ENCODE data around the gene NUDT22. TPM values are rescaled to one million over a fixed set of nuclear protein-coding genes. Genes with fewer than 3 reads are reported as not detected.

The NUDT22 gene, protein sequence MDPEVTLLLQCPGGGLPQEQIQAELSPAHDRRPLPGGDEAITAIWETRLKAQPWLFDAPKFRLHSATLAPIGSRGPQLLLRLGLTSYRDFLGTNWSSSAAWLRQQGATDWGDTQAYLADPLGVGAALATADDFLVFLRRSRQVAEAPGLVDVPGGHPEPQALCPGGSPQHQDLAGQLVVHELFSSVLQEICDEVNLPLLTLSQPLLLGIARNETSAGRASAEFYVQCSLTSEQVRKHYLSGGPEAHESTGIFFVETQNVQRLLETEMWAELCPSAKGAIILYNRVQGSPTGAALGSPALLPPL
- total RNA-seq = 66.4 TPM
- long read RNA-seq, transcript NUDT22-204 (5 exons, 986 nt) = minor isoform, 12 of 75 reads
- long read RNA-seq, transcript NUDT22-201 (6 exons, 1,094 nt) = major isoform, 23 of 75 reads
- long read RNA-seq, partial matches to known transcripts = 35 of 75 reads
- long read RNA-seq, other reads (novel, unspliced or antisense) = 5 of 75 reads

DNA sequence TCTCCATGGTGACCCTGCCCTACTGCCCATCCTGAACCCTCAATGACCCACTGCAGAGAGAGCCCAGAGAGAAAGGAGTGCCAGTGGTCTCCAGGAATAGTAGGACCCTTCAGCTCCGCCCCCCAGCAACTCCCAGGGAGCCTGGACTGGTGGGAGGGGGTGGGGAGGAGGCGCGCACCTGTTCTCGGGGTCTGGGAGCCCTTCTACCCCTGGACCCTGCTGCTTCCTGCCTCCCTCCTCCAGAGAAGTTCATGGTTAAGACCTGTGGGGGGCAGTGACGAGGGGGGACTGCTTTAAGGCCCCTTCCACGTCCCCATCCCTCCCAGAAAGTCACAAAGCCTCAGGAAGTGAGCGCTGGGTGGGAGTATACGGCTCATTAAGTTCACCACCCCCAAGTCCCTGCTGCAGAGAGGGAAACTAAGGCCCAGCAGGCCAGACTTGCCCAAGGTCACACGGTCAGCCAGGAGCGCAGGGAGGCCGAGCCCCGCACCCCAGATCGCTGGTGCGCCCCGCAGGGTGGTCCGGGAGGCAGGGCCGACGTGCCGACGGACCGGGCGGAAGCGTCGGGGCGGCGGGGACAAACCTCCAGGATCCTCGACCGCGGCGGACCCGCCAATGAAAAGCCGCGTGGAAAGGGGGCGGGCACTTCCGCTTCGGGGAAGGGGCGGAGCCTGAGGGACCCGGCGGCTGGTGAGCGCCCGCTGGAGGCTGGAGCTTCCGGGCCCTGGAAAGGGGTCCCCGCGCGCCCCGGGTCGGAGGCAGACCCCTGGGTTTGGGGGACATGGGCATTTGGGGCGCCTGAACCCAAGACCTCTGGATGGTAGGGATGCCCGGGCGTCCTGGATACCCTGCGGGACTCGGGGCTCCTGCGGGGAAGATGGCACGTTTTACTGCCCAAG lies at the start of gene NUDT22, which contains the start of gene TRPT1:
NUDT22 (plus strand) TSS at position 667 of the 899 bp plus-strand sequence. CDS start 379 bp downstream, outside the sequence.
TRPT1 (minus strand) TSS at position 579 of the 899 bp plus-strand sequence; CDS start at position 253, 326 bp downstream.
- ATAC-seq (peak; percentile 87), DNase-seq (ENCODE audit: missing footprints) (peak; percentile 94)
- intact Hi-C loops (cut with DNase I) = loop anchor here (1.0 kb wide), 1 partner anchor 41 kb away; no protein-coding TSS in a partner anchor

DNA sequence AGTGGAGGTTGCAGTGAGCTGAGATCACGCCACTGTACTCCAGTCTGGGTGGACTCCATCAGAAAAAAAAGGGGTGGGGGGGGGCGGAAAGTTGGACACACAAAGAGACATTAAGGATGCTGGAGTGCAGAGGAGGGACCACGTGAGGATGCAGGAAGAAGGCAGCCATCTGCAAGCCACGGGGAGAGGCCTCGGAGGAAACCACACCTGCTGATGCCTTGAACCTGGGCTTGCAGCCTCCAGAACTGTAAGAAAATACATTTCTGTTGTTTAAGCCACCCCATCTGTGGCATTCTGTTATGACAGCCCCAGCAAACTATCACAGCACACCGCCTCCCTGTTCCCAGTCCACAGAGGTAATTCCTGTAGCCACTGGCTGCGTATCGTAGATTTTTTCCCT lies 49.3 kb upstream of the NUDT22 start:
- intact Hi-C loops (cut with DNase I) = no loop called here
- DNase-seq (ENCODE audit: missing footprints) (no peak), ATAC-seq (no peak)

DNA sequence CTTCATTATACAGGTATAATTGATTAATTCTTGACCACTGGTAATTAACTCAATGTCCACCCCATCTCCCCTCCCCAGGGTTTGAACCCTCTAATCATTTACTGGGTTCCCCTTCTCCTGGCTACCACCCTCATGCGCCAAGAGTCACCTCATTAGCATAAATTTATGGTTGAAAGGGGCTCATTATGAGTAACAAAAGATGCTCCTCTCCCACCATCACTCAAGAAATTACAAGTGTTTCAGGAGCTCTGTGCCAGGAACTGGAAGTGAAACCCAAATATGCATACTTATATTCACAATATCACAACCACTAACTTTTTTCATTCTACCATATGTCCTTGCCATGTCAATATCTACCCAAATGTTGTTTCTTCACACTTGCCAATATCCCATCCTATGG lies 47.9 kb upstream of the NUDT22 start:
- ATAC-seq (no peak), DNase-seq (ENCODE audit: missing footprints) (no peak)
- intact Hi-C loops (cut with DNase I) = no loop called here

DNA sequence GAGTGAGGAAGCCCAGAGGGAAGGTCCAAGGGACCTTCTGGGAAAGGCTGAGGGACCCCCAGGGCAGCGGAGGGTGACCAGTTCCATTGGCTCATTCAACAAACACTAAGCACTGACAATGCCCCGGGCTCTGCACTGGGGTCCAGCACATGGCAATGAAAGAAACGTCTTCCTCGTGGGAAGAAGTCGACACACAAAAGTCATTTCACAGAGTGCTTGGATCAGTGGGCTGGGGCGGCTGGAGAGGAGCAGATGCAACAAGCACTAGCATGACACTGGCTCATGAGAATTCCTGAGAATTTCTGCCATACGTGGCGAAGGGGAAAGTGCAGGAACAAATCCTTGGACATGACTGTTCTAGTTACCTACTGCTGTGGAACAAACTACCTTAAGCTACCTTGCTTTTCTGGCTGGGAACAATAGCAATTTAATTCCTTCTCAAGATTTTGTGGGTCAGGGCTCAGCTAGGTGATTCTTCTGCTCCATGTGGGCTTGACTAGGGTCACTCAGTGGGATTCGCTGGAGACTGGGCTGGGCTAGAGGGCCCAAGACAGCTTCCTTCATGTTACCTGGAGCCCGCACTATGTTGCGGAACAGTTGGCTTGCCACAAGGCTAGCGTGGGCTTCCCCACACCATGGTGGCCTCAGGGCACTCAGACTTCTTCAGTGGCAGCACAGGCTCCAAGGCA lies 47.0 kb upstream of the NUDT22 start:
- DNase-seq (ENCODE audit: missing footprints) (no peak), ATAC-seq (no peak)
- intact Hi-C loops (cut with DNase I) = no loop called here

DNA sequence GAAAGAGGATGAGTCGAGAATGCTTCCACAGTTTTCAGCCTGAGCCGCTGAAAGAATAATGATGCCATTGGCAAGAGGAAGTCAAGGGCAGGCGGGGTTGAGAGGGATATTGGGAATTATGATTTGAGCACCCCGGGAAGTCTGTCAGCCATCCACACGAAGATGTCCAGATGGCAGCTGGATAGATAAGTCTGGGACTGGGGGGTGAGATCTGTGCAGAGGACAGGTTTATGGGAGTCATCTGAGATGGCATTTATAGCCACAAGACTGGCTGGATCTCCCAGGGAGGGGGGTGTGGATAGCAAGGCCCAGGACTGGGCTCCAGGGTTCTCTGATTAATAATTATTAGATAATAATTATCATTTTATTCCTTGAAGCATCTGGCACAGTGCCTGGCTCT lies 45.2 kb upstream of the NUDT22 start:
- DNase-seq (ENCODE audit: missing footprints) (no peak), ATAC-seq (no peak)
- intact Hi-C loops (cut with DNase I) = no loop called here

DNA sequence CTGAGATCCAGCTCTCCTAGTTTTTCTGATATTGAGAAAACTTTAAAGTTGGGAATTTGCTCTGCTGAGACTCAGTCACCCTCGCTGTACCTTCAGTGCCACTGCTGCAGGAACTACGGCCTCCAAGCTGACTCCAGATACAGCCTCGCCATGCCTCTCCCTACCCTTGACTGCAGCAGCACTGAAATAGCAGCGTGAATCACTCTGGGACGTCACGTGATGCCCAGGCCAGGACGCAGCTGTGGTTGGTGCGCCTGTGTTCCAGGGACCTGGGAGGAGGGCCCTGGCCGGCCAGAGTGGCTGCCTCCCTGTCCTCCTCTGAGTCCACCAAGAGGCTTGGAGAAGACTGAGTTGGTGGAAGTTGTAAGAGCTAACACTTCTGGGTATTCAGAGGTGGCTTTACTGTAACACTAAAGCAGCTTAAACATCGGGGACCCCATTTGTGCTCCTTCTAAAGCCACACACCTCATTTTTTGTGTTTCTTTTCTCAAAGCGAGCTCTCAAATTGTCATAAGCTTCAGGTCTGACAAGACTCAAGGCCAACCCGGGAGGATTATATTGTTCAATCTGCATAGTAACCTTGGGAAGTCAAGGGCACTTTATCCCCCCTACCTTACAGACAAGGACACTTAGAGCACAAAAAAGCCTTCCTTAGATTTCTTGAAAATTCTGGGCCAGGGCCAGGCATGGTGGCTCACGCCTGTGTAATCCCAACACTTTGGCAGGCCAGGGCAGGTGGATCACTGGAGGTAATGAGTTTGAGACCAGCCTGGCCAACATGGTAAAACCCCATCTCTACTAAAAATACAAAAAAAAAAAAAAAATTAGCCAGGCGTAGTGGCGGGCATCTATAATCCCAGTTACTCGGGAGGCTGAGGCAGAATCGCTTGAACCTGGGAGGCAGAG lies 44.3 kb upstream of the NUDT22 start:
- DNase-seq (ENCODE audit: missing footprints) = peak; percentile 95
- intact Hi-C loops (cut with DNase I) = loop anchor here (2.0 kb wide), 1 partner anchor 15 kb away; the partner anchor contains the start of gene MACROD1
- ATAC-seq = peak; percentile 73

DNA sequence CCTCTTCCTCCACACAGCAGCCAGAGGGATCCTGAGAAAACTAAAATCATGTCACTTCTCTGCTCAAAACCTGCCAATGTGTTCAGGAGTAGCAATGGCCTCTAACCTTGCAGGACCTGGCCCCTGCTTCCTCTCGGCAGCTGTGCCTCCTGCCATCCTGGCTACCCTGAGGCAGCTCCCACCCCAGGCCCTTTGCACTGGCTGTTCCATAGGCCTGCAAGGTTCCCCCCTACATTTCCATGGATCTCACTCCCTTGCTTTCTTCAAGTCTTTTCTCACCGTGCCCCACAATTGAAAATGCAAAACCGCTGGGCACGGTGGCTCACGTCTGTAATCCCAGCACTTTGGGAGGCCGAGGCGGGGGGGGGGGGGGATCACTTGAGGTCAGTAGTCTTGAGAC lies 42.2 kb upstream of the NUDT22 start:
- ATAC-seq = no peak
- intact Hi-C loops (cut with DNase I) = loop anchor here (2.0 kb wide), 1 partner anchor 17 kb away; the partner anchor contains the start of gene MACROD1
- DNase-seq (ENCODE audit: missing footprints) = no peak

DNA sequence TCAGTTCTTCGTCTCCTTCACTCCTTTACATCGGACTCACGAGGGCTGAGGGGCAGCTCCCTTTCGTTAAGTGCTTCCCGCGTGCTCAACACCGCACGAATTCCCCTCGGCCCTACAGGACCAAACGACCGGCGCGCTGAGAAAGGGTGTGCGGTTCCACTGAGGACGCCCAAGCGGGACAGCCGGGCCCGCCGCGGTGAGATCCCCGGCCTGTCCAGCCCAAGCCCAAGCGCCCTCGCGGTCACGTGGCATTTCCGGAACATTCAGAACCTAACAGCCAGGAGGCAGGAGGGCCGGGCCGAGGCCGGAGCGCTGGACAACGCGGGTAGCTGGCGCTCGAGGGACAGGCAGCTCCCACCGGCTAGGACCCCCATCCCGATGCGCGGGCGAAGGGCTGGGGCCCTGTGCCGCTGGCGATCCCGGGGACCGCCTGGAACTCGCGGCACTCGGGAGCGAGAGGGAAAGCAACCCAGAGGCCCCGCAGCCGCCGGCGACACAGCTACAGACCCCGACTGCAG lies 40.8 kb upstream of the NUDT22 start:
- intact Hi-C loops (cut with DNase I) = loop anchor here (1.0 to 5.0 kb wide), 2 partner anchors 41 to 117 kb away; partner anchors contain the start of genes CATSPERZ, NUDT22 and TRPT1
- ATAC-seq (peak; percentile 53), DNase-seq (ENCODE audit: missing footprints) (peak; percentile 95)

DNA sequence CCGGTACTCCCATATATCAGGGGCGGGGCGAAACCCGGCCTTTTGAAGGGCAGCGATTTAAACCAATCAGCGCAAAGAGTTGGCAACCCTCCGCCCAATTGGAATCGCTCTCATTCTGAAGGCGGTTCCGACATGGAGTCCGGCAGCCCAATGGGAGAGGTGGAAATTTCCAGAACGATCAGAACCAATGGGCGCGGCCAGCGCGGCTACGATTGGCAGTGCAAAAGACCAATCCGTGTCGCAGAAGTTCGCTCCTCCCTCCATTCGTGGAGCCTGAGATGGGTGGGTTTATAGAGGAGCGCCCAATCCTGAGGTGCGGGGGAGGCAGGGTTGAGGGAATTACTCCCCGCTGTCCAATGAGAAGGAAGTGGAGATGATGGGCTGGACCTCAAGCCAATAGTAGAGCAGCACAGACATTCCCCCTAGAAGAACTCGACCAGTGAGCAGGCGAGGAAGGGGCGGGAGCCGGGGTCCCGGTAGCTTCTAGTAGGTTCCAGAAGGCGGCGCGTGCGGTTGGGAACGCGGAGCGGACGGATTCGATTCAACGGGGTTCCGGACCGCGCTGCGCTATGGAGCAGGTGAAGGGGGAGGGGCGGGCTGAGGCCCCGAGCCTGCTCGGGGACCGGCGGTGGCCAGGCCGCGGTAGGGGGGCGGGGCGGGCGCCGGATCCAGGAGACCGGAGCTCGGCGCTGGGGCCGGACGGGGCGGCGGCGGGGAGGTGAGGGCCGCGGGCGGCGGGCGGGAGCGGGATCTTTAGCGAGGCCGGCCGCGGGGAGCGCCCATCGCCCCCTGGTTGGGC lies 40.2 kb upstream of the NUDT22 start, which contains the start of gene STIP1:
STIP1 (plus strand) TSS at position 479 of the 799 bp plus-strand sequence; CDS start at position 570, 91 bp downstream.
- ATAC-seq = peak; percentile 93

DNA sequence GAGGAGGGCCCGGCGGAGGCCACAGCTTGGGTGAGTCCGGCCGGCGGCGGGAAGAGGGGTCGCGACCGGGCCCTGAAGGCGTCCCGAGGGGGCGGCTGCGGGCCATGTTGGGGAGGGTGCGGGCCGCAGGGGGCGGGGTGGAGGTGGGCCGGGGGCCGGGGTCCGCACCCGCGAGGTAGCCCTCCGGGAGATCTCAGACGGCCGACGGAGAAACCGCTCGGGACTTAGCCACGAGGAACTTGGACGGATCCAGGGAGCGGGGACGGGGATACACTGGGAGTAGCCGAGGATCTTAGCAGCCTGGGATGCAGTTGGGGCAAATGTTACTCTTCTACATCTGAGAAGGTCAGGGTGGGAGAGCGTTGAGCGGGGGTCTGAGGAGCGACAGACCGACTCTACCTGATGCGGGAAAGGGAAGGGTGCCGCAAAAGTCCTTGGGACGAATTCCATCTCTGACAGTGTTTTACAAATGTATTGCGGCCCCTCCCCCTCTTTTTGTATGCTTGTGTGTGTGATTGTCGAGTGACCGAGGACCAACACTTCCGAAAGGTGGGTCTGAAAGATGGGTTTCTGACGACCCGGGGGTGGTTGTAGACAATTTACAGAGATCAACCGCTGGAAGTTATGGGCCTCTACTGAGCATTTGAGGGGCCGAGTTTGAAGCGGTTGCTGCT lies 39.4 kb upstream of the NUDT22 start:
- intact Hi-C loops (cut with DNase I) = loop anchor here (5.0 kb wide), 1 partner anchor 116 kb away; the partner anchor contains the start of gene CATSPERZ

More for the DNA sequence above, 40.2 kb upstream of the NUDT22 start, which contains the start of gene STIP1:
- intact Hi-C loops (cut with DNase I) = loop anchor here (1.0 to 5.0 kb wide), 2 partner anchors 40 to 116 kb away; partner anchors contain the start of genes CATSPERZ, NUDT22 and TRPT1
- peak; percentile 100 for DNase-seq (ENCODE audit: missing footprints)

DNA sequence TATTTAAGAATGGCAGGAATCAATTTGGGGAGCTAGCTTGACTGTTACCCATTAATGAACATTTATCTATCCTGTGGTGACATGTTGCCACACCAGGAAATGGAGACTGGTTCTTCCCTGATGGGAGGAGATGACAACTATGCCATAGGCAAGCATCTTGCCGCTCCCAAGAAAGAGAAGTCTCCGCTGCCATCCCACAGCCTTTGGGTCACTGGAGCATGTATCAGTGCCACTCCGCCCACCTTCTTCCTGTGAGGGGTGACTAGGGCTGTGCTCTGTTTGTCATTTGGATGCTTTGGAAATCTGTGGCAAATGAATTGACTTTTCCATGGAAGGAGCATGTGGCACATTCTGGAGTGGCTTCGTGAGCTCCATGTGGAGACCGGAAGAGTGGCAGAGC lies 33.6 kb upstream of the NUDT22 start:
- ATAC-seq = no peak
- no peak for DNase-seq (ENCODE audit: missing footprints)

More for the DNA sequence above, 39.4 kb upstream of the NUDT22 start:
- ATAC-seq (no peak), DNase-seq (ENCODE audit: missing footprints) (no peak)

DNA sequence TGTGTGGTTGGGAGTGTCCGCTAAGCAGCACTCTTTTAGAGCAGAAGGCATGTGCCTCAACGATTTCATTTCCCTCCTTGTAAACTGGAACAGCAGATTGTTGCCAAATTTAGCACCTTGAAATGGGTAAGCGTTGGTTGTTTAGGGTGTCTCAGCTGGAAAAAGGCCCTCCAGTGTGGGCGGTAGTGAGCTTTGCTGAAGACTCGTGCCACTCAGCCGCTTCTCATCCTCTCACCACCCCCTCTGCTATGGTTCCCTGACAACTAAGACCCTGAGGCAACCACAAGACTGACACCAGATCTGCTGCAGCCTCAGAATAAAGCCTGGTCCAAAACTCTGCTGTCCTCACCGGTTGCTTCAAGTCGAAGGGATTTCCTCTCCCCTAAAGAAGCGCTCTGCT lies 29.4 kb upstream of the NUDT22 start:
- no peak for ATAC-seq
- no peak for DNase-seq (ENCODE audit: missing footprints)
- intact Hi-C loops (cut with DNase I) = no loop called here

More for the DNA sequence above, 33.6 kb upstream of the NUDT22 start:
- intact Hi-C loops (cut with DNase I) = no loop called here

DNA sequence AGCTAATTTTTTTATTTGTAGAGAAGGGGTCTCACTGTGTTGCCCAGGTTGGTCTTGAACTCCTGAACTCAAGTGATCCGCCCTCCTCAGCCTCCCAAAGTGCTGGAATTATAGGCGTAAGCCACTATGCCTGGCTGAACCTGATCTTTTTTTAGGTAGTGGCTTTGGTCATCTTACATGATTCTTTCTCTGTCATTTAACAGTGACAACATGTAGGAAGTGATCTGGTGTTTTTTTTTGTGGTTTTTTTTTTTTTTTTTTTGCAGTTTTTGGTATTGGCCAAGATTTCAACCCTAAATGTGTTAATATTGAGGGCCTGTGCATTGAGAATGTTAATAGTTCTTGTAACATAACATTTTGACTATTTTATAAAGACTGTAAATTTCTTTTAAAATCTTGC lies 27.6 kb upstream of the NUDT22 start:
- no peak for DNase-seq (ENCODE audit: missing footprints)
- no peak for ATAC-seq
- intact Hi-C loops (cut with DNase I) = no loop called here

DNA sequence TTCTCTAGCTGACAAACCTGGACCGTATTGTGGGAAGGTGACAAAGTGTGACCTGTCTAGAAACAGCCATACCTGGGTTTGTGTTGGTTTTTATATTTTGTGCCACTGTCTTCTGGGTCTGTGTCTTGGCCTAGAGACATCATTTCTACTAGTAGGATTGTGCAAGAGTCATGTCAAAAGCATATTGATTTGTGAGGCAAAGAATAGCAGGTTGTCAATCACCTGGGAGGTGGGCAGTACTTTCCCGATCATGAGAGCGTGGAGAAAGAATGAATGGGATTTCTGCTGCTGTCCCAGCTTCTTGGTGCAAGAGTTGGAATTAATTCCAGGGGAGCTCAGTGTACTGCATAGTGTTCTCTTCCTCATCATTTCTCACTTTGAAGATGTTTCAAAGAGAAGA lies 24.5 kb upstream of the NUDT22 start:
- DNase-seq (ENCODE audit: missing footprints) (no peak), ATAC-seq (no peak)
- intact Hi-C loops (cut with DNase I) = loop anchor here (5.0 kb wide), 1 partner anchor 86 kb away; the partner anchor contains the start of gene GPR137

DNA sequence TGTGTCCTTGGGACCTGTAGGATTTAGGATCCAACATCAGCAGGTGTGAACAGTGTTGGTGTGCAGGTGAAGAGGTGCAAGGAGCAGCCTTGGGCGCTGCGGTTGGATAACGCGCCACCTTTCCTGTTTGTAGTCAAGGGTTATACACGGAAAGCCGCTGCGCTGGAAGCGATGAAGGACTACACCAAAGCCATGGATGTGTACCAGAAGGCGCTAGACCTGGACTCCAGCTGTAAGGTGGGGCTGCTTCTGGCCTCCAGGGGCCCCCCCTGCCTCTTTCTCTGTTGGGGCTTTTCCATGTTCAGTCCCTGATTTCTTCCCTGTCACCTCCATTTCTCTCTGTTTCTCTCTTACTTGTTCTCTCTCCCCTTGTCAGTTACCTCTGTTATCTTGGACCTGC lies 23.1 kb upstream of the NUDT22 start:
- intact Hi-C loops (cut with DNase I) = loop anchor here (5.0 kb wide), 1 partner anchor 84 kb away; the partner anchor contains the start of gene GPR137
- ATAC-seq (no peak), DNase-seq (ENCODE audit: missing footprints) (peak; percentile 46)

Measured in Right ventricle myocardium inferior (tissue), 1 donor.